GM12874 (cell line): Measurements from ENCODE around the gene PSMD1.

ENCODE experiments used
- CTCF ChIP-seq: IDR thresholded peaks from 2 replicates; pipeline ENCODE4 v1.5.1; 2011; ENCODE audit warnings: low read depth, mild to moderate bottlenecking, control low read depth, low read length, moderate library complexity; ENCODE audit not compliant: insufficient read depth

PSMD1 gene

GRCh38 chr2:231189171-231189530, 132.5 kb downstream of the PSMD1 start:
- TF ChIP-seq CTCF: no peak

GRCh38 chr2:231189571-231190495, 133.2 kb downstream of the PSMD1 start:
- no peak for TF ChIP-seq CTCF

- no peak for TF ChIP-seq CTCF
Observed at GRCh38 chr2:231190531-231191197, 134.0 kb downstream of the PSMD1 start.

GRCh38 chr2:231191896-231192872, 135.5 kb downstream of the PSMD1 start:
- TF ChIP-seq CTCF: 0 out of 2 replicates have a peak, but pooled peaks have one; percentile 3

- no peak for TF ChIP-seq CTCF
Observed at GRCh38 chr2:231193216-231193615, 136.5 kb downstream of the PSMD1 start.

GRCh38 chr2:231196592-231196991, 139.9 kb downstream of the PSMD1 start:
- no peak for TF ChIP-seq CTCF
